Vagina (tissue), 2 donors: ENCODE measurements around the gene CXCR6.

Experiments
- POLR2A ChIP-seq, 2 donors: fragments of 450-650 bp; IDR thresholded peaks; one replicate each; pipeline ENCODE4 v1.6.1; 2017; ENCODE audit warnings: antibody characterized with exemption in 2 of 2, mild to moderate bottlenecking in 2 of 2, moderate library complexity in 2 of 2
- TF ChIP-seq, protein P1 (sequence below), 3 experiments: fragments of 450-650 bp in 2 of 3; fragments of 200-600 bp in 1 of 3; sonication (generic) in 1 of 3; IDR thresholded peaks; one replicate each; pipeline ENCODE4 v1.5.1; 2017 to 2019; ENCODE audit warnings: antibody characterized with exemption in 3 of 3, mild to moderate bottlenecking in 2 of 3, moderate library complexity in 2 of 3

DNA sequence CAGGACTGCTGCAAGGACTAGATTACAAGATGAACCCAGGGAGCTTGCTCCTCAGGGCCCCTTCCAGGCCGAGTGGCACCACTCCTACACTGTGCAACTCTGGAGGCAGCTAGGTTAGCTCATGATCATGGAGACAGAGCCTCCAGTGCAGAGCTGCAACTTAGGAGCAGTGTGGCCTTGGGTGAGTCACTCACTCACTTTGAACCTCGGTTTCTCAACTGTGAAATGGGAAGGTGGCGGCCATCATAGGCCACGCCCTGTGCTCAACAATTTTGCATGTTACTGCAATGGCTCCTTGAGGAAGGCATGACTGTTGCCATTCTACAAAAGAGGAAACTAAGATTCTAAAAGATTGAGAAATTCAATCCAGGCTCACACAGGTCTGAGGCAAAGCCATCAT lies 11.2 kb upstream of the CXCR6 start:
- TF ChIP-seq, protein P1, sequence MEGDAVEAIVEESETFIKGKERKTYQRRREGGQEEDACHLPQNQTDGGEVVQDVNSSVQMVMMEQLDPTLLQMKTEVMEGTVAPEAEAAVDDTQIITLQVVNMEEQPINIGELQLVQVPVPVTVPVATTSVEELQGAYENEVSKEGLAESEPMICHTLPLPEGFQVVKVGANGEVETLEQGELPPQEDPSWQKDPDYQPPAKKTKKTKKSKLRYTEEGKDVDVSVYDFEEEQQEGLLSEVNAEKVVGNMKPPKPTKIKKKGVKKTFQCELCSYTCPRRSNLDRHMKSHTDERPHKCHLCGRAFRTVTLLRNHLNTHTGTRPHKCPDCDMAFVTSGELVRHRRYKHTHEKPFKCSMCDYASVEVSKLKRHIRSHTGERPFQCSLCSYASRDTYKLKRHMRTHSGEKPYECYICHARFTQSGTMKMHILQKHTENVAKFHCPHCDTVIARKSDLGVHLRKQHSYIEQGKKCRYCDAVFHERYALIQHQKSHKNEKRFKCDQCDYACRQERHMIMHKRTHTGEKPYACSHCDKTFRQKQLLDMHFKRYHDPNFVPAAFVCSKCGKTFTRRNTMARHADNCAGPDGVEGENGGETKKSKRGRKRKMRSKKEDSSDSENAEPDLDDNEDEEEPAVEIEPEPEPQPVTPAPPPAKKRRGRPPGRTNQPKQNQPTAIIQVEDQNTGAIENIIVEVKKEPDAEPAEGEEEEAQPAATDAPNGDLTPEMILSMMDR (IDR thresholded peaks at IDR 0.05): no peak
- TF ChIP-seq POLR2A (IDR thresholded peaks at IDR 0.05): no peak
